ENCODE results near the gene FHIT.

DNA sequence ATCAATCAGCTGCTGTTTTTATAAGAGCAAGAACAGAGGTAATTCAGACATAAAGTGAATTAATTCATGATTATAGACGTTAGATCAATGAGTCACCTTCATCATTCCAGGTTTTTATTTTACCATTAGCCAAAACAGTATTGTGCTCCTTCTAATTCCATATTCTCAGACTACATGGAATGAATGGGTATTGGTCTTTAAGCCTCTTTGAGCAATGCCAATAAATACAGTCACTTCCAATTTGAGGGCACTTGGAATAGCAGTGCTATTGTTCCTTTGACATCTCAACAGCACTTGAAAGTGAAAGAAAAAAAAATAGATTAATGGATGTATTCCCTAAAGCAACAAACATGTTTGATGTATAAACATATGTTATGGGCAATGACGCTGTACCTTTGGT is 1370.5 kb downstream of the FHIT start:
- TF ChIP-seq, protein P1, sequence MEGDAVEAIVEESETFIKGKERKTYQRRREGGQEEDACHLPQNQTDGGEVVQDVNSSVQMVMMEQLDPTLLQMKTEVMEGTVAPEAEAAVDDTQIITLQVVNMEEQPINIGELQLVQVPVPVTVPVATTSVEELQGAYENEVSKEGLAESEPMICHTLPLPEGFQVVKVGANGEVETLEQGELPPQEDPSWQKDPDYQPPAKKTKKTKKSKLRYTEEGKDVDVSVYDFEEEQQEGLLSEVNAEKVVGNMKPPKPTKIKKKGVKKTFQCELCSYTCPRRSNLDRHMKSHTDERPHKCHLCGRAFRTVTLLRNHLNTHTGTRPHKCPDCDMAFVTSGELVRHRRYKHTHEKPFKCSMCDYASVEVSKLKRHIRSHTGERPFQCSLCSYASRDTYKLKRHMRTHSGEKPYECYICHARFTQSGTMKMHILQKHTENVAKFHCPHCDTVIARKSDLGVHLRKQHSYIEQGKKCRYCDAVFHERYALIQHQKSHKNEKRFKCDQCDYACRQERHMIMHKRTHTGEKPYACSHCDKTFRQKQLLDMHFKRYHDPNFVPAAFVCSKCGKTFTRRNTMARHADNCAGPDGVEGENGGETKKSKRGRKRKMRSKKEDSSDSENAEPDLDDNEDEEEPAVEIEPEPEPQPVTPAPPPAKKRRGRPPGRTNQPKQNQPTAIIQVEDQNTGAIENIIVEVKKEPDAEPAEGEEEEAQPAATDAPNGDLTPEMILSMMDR (IDR thresholded peaks at IDR 0.05; ENCODE audit: low read depth, low read length, poor library complexity, severe bottlenecking): no peak
- TF ChIP-seq EZH2phosphoT487 (IDR thresholded peaks at IDR 0.05; ENCODE audit: borderline replicate concordance, low read length): no peak
